Stimulated activated CD8-positive, alpha-beta memory T cell treated with anti-CD3 and anti-CD28 coated beads, Interleukin-4, amount 100 ng/mL, for 1 hour (primary cell): ENCODE measurements around the gene KCTD19.

Experiments
- DNase-seq, 2 donors: peaks; one replicate each; pipeline ENCODE4 v3.0.0-alpha.2; 2020; ENCODE audit warnings: low read depth in 2 of 2, low spot score in 1 of 2

Gene KCTD19

GRCh38 chr16:67244387-67245185 lies 82.0 kb downstream of the KCTD19 start:
- DNase-seq = peak in 1 of 2 donors; percentile 60

- no peak for DNase-seq
Measured at GRCh38 chr16:67243481-67243880, 83.1 kb downstream of the KCTD19 start.

- DNase-seq = no peak
Measured at GRCh38 chr16:67242138-67242730, 84.3 kb downstream of the KCTD19 start.

GRCh38 chr16:67241008-67241900 lies 85.3 kb downstream of the KCTD19 start:
- no peak for DNase-seq

- no peak for DNase-seq
Measured at GRCh38 chr16:67240506-67240905, 86.0 kb downstream of the KCTD19 start.
